ENCODE results near the gene EFNA5.

Gene EFNA5

DNA sequence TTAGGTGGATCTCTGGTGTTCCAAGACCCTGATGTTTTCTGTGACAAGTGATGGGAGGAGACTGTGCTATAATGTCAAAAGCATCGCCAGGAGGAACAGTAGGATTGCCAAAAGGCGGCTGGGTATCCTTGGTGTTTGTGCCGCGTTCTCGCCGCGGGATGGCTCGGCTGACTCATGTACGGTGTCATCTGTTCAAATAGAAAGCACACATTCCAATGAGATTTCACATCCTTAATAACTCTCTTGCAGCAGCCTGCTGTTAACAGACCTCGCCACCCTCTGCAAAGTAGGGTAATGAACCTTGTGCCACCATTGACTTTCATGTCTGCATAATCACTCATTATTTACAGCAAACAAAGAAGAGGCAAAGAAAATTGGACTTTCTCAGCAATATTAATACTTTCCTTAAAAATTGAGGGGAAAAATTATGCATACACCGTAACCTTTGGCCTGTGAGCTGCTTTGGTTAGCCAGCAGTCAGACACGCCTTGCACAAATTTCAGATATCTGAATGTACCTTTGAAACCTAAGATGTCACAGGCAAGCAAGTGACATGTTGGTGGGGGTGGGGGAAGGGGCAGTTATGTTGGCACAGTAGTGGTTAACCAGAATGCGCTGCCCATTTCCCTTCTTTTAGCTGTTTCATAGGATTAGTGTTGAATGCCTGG lies 289.4 kb downstream of the EFNA5 start:
- peak; percentile 16 for DNase-seq

DNA sequence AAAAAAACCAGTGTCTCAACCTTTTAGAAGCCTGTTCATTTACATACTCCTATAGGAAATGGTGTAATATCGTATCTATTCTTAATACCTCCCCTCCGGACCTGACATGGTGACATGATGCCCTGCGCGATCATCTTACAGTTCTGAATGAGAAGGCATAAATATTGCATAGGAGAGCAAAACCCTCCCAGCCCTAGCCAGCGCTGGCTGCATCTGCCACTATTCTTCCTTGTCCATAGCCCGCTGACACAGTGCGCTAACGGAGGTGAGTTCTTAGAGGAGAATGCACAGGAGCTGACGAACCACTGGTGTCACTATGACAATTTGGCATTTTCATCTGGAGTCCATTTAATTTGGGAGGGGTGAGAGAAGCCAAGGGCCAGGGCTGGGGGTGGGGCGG lies 290.1 kb downstream of the EFNA5 start:
- DNase-seq = peak; percentile 37

DNA sequence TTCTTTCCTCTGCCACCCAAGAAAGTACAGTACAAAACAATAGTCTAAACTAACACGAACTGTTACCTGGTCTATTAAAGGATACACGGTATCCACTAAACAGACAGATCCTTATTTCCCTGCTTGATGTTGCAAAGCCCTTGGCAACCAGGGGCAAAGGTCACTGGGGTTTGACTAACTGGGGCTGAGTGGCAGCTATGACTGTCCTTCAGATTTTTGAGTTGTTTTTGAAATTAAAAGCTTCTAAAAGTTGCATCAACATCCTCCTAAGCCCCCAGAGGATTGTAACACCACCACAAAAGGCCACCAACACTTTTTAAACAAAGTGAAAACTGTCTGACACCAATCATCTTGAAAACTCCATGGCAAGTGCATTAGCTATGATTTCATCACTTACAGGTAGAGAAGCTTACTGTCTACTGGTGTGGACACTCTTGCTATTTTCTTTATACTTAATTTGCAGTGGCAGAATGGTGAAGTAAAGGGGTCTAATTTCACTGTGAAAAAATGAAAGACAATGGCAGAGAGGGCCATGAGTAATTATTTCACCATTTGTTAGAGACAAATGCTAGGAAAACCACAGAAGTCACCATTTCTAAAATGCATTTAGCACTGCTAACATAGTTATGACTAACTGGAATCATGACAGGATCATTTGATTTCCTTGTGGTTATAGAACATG lies 292.4 kb downstream of the EFNA5 start:
- no peak for DNase-seq

DNA sequence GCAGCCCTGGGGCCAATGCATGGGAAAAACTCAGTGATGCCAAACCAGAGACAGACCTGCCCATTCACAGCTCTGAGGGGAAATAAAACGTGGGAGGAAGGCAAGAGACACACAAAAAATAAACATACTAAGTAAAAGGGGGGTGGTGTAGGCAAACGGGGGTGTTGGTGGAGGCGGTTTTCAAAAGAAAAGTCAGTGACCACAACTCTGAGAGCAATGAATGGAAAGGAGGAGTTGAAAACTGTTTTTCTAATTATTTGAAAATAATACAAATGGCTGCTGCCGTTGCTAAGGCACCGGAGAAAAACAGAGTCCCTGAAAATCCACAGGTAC lies 293.5 kb downstream of the EFNA5 start:
- DNase-seq = no peak

DNA sequence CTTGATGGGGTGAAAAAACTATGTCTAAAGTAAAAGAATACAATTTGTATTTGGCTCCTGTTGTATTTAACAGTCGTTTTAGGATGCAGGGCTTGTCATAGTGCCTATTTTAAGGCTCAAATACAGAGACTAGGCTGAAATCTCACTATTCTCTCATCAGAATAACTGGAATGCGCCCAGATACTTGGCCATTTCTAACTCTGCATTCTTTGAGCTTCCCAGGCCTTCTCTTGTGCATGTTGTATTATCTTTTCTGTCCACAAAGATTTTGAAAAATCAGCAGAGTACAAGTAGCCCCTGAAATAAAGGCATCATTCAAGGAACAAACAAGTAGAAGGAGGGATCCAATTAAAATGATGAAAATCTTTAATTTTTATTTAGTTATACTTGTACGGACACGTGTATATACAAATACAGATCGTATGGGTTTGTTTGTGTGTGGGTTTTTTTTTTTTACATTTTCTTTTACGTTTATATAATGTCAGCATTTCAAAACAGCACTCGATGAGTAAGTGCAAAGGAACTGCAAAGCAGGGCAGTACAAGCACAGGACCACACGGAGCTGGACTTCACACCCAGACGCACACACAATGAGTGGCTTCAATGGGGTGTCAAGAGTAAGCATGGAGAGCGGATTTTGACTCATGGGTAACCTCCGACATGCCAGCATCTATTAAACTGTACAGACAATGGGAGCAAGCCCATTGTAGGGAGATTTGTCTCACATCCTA lies 294.0 kb downstream of the EFNA5 start:
- DNase-seq = no peak

DNA sequence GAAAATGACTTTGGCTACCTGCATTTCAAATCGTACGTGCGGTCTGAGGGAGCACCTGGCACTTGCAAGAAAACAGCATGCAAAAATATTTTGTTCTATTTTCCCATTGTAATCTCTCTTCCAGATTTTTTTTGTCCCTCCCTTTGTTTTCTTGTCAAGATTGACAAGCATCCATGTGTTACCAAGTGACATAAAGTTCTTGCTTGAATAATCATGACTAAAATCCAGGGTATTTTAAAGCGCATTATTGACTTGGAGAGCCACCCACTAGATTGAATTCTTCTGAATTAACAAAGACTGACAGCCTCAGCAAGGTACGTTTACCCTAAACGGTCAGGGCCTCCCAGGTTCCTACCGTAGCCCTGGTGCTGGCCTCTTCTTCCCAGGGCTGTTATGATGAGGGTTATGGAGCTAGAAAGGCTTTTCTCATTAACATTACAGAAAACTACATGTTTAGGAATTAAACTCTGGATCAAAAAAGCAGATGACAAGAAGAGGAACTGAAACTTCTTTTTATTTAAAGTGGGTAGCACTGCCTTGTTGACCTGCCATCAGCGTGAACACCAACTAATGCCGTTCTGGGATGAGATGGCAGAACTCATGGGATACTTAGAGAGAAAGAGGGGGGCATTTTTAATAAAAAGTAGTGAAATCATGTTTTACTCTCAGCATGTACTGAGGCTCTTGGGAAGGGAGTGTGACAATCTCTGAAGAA lies 297.0 kb downstream of the EFNA5 start:
- DNase-seq = no peak

DNA sequence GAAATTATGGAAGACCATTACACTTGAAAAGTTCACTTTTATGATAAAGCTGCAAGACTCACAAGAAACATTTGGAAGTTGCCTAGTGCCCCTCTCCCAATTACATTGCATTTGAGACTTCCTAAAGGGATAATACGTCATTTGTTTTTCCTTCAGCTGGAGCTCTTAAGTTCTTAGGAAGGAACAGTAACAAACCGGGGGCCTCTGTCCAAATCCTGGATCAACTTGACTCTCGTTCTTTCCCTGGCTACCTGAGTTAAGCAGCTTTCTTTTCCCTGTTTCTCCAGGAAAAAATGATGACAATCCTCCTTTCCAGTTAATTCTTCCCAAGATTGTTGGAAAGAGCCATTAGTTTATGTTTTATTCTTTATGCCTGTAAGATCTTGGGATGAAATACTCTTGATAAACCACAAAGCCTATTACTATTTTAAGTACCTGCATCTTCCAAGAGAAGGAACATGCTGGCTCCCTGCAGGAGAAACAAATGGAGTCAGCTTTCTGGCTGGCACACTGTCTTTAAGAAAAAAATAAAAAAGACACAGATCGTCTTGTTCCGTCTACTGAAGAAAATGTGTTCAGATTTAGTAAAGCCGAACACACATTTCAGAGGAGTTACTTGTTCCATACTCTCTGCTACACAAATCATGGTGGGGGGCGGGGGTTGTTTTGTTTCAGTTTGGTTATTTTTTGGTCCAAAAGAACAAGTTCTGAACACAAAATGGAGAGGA lies 297.9 kb downstream of the EFNA5 start:
- DNase-seq = no peak

DNA sequence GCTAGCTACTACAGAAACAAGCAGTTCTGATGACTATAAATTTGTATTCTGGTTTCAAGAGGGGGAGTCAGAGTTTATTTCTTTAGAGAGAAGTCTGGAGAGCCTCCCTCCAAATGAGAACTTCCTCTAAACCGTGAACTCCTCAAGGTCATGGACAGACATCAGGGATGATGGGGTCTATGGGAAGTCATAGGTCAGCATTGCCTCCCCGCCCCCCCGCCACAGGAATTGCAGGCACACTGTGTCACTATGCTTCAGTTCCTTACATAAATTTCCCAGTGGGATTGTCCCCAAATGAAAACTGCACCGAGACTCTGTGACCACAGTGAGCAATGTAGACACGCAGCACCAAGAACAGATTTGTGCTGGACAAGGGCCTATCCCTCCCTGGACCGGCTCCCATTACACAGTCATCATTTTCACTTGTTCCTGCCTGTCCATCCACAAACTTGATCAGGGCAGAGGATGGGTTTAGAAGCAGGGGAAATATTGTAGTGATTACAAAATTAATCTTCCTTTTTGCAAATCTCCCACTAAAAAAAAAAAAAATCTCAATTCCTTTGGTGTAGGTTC lies 300.3 kb downstream of the EFNA5 start:
- DNase-seq = no peak

DNA sequence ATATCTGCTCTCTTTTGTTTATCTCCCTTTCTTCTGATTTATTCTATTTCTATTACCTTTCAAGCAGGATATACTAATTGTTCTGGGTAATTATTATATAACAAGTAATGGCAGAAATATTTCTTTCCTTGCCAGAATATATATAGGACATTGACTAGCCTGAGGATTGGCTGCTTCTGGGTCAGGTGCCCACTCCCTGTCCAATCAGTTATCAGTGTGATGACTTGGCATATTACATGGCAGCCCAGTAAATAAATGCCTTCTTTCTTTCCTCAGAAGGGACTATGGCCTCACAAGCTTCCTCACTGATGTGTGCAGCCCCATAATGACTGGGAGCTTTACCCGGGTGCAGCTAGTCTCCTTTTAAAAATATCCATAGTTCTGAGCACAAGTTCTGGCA lies 301.1 kb downstream of the EFNA5 start:
- DNase-seq = no peak

DNA sequence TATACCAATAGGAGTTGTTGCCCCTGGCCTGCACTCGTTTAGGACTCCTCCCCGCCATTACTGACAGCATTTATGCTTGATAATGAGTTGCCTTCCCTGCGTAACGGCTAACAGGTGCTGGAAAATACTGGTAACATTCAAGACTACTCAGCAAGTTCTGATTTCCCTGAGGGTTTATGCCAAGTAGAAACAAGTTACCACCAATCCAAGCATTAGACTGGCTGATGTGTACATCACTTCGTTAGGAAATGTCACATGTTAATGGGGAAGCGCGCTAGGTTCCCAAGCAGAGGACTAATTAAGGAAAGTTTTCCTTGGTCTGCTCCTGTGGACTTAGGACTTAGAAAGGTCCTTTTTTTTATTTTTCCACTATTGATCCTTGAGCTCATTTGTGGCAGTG lies 302.1 kb downstream of the EFNA5 start:
- DNase-seq = no peak

DNA sequence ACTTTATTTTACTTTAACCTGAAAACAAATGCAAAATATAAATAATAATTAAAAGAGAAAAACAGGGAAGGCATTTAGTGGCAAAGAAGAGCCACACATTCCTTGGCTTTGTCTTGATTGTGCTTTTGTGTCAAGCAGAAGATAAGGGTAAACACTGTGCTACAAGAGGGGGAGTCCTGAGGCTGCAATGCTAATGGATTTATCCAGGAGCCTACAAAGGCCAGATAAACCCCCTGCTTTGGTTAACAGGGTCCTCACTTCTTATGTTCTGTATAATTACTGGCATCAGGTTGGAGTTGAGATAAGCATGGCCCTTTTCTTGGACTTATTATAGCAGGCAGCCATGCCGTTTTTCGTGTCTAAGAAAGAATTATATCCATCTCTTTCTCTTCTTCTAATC lies 302.8 kb downstream of the EFNA5 start:
- no peak for DNase-seq

DNA sequence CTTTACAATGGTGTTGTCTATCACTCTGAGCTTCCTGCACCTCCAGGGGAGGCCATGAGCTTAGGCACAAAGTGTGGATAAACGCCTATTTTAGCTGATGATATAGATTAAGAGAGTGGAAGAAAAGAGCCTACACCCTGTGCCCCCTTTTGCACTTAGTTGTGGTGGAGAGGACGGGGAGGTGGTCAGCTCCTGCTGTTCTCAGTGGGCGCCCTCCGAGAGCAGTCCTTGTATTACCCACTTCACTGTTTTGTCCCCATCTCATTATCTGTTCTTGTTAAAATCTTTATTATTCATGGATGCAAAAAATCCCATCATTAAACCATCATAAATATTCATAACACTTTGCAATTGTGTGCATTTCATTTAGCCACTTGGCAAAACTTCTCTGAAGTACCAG lies 303.3 kb downstream of the EFNA5 start:
- DNase-seq = no peak

DNA sequence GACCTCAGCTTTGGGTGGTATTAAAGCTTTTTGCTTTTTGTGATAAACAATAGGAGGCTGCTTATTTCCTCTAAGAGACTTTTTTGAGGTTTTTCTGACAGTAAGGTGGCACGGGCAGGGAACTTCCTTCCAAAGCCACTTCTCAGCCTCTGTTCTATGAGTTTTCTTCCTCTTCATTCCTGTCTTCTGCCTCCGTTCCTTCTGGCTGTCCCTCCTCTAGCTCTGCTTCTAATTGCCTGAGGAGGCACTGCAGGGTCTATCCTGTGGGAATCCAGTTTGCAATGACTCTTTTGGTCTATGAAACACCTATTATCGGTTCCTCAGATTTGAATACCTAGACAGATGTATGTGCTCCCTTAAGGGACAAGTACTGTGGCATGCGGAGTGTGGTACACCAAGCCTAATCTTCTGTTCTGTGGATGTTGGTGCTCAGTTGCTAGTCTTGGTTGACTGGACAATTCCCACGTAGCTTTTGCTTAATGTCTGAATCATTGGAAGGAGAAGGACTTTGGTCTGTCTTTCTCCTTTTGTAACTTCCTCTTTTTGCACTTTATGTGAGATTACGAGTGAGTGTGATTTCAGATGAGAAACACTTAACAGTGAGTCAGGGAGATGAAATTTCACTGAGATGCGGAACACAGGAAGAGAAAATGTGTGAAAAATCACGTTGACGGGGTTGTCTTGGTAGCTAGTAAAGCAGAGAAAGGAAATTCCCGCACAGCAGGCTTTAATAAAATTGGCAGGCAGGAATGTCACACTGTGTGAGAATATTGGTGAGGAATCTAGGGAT lies 305.2 kb downstream of the EFNA5 start:
- DNase-seq = no peak

DNA sequence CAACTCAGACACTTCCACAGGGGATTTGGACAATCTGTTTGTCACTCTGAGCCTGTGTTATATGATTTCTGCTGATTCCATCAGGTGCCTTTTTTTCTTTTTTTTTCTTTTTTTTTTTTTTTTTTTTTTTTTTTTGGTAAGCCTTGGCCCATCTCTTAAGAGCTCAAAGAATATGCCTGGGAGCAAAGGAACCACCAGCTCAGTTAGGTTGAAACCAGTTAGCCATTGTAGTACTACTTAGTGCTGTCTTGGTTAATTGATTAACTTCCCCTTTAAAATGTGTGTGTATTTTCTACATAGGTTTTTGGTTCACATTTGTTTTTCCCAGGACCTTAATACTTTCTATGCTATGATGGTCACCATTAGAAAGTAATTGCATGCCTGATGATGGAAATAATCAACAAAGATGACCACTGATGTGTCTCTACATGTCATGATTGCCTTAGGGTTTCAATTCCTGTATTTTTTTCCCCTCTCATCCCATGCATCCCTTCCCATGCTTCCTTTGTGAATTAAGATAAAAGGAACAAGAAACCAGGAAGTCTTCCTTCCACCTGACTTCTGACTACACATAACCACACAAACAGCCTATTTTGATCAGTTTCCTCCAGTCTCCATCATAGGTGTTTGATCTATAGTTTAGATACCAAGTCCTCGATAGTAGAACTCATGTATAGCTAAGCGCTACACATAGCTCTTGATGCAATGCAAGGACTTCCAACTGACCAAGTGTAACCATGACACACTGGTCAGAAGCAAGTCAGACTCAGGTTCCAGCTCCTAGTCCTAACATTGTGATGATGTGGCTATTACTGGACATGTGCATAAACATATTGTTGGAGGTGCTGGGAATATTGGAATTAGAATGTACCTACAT lies 306.1 kb downstream of the EFNA5 start:
- no peak for DNase-seq

DNA sequence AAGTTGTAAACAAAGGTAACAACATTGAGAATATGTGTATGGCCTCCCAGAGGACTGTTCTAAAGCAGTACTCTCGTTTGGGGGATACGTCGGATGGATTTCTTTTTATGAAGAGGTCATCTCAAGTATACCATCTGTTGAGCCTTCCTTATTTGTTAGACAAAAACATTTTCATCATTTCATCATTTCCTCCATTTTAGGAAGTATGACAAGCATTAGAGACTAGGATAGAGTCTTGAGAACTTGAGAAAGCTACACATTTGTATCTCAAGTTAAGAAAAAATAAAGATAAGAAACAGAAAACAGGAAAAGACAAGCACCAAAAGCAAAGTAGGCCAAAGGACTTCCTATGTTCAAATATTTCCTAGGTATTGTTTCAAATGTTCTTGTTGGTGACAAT lies 307.0 kb downstream of the EFNA5 start:
- no peak for DNase-seq

DNA sequence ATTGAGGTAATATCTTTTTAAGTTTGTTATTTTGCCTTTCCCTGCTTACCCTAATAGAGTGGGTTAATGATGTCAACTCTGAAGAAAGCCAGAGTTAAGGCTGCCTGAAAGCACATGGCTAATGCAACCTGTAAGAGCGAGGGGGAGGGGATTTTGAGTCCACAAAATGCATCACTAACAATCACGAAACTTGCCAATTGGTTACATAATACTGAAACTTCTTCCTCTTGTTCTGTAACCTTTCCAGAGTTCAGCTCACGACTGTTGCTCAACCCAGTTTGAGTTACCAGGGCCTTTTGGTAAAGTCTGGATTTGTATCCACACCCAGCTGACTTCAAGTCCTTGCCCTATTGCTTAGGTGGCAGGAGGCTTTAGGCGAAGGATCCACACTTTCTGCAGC lies 308.8 kb downstream of the EFNA5 start:
- DNase-seq = no peak

DNA sequence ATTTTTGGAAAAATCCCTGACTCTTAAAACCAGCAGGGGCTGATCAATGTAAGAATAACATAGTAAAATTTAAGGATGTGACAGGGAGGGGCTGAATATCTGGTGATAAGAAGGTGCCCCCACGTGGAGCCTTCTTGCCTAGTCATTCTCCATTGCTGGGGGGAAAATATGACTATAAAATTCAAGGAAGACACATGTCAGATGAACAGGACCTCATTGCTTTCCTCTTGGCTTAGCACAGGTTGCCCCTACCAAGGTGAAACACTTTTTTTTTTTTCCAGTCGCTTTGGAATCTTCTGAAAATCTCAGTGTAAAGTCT lies 310.9 kb downstream of the EFNA5 start:
- no peak for DNase-seq

DNA sequence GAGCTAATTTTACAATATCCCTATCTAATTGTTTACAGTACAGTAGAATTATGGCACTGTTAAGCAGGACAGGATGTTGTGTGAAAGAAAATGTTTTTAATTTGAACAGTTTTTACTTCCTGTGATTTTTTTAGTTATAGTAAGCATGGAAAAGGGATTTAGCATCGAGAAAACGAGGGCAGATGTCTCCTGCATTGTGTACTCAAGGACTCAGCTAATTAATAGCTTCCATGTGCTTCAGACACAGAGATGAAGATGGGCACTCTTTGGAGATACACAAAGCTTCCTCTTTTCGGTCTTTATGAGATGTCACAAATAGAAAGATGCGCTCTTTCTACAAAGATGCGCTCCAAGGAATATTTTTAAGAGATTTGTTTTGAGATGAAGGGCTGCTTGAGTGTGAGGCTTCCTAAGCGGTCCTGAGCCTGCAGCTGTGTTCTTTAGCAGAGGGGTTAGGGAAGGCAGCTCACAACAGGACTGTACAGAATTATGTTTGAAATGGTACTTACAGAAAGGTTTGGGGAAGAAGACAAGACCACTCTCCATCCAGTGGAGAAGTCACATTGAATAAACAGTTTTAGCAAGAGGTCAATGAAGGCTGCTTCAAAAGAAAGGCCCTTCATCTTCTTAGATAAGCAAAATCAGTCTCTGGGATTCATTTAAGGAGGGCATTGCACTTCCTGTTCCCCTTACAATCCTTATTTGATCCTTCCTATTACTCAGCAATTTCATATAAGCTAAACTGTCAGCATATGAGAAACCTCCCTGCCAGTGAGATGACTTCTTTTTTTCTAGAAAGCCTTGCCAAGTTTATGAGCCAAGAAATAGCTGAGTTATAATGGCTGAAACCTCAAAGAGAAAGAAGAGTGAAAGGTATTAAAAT lies 311.5 kb downstream of the EFNA5 start:
- DNase-seq = no peak

DNA sequence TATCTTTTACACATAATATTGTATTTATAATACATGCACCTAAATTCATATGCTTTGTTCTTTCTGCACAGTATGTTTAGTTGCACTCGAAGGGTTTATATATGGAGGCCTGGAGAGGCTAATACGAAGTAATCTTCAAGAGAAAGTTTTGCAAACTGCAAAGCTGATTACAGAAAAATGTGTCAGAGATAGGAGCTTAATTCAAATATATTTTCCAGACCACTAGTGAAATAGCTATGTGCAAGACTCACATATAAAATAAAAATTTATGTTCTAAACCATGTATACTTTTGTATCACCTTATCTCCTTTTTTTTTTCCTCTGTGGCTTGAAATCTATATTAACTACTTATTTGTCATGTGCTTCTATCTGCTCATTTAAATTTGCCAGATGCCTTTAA lies 313.8 kb downstream of the EFNA5 start:
- no peak for DNase-seq

DNA sequence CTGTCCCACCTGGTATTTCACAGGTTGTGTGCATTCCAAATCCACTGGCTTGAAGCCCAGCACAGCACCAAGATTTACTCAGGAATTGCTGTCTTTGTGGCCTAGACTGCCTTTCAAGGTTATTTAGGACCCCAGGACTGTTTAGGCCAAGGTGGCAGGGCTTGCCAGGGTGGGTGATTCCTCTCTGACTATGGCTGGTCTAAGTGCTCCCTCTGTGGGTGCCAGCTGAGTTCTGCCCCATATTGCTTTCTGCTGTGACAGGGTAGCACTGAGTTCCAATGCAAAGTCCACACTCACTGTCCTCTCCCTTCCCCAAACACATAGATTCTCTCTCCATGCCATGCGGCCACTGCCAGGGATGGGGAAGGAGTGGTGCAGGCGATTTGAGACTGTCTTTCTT lies 318.2 kb downstream of the EFNA5 start:
- no peak for DNase-seq
